Transverse colon (tissue), 4 donors: ENCODE measurements around the gene VCX. TPM values are rescaled to one million over a fixed set of nuclear protein-coding genes. Genes with fewer than 3 reads are reported as not detected.

Experiments
- DNase-seq: peaks from one replicate; pipeline ENCODE4 v3.0.0-alpha.2; 2019
- H3K27ac ChIP-seq, 4 donors: fragments of 200-600 bp; sonication (generic); 2 replicates each; pipeline ENCODE4 v1.5.1; 2016 to 2018; ENCODE audit warnings: inconsistent platforms in 4 of 4
- H3K27me3 ChIP-seq: fragments of 200-600 bp; sonication (generic); 2 replicates; pipeline ENCODE4 v1.5.1; 2017; ENCODE audit warnings: inconsistent platforms
- H3K36me3 ChIP-seq, 4 donors: fragments of 200-600 bp; sonication (generic); 2 replicates each; pipeline ENCODE4 v1.5.1; 2017 to 2019; ENCODE audit warnings: inconsistent platforms in 4 of 4
- H3K4me1 ChIP-seq, 4 donors: fragments of 200-600 bp; sonication (generic); 2 replicates each; pipeline ENCODE4 v1.5.1; 2017 to 2020; ENCODE audit warnings: inconsistent platforms in 4 of 4
- H3K4me3 ChIP-seq, 4 donors: fragments of 200-600 bp; sonication (generic); 1 replicate in 1 of 4; 2 replicates in 3 of 4; pipeline versions ENCODE4 v1.5.1 to v1.6.1; 2017 to 2019; ENCODE audit warnings: inconsistent platforms in 4 of 4
- H3K9me3 ChIP-seq, 2 donors: fragments of 200-600 bp; sonication (generic); 2 replicates each; pipeline ENCODE4 v1.5.1; 2017 to 2019; ENCODE audit warnings: inconsistent platforms in 2 of 2
- CTCF ChIP-seq, 5 experiments: fragments of 200-600 bp in 3 of 5; fragments of 450-650 bp in 2 of 5; sonication (generic) in 3 of 5; IDR thresholded peaks; 1 replicate in 2 of 5; 2 replicates in 3 of 5; pipeline ENCODE4 v1.5.1; 2016 to 2017; ENCODE audit warnings: antibody characterized with exemption in 5 of 5, inconsistent platforms in 3 of 5, mild to moderate bottlenecking in 2 of 5, moderate library complexity in 1 of 5
- EP300 ChIP-seq: sonication (generic); formaldehyde crosslinking; IDR thresholded peaks from one replicate; pipeline ENCODE4 v1.6.1; 2017; ENCODE audit warnings: antibody characterized with exemption, low read depth
- POLR2A ChIP-seq: fragments of 450-650 bp; IDR thresholded peaks from one replicate; pipeline ENCODE4 v1.6.1; 2016; ENCODE audit warnings: antibody characterized with exemption, mild to moderate bottlenecking, moderate library complexity
- POLR2AphosphoS5 ChIP-seq, 3 donors: sonication (generic); formaldehyde crosslinking; IDR thresholded peaks; one replicate each; pipeline ENCODE4 v1.6.1; 2016; ENCODE audit warnings: antibody characterized with exemption in 3 of 3
- WGBS, 2 donors: methylation state at CpG; one replicate each; pipeline ENCODE4 v1.1.5; 2018; ENCODE audit warnings: low coverage in 1 of 2; 5-methylcytosine and 5-hydroxymethylcytosine counted together
- in situ Hi-C, 4 donors: fragments of 200-750 bp; cut with MboI; loops; one replicate each; pipeline versions ENCODE4 v1.15.0 to v1.15.1; 2017; ENCODE audit warnings: low sequenced_read_pairs in 3 of 4, low pct_ligation_motif_present in 1 of 4, low pct_unique_long_range_greater_than_20kb in 1 of 4
- intact Hi-C: fragments of 100-400 bp; cut with DNase I; formaldehyde crosslinking; loops from one replicate; pipeline ENCODE4 v1.15.1; 2023; ENCODE audit warnings: low total_unique reads
- total RNA-seq, 4 donors: library from RNA; depleted of rRNA; stranded (reverse); fragments of >200 nt; gene quantifications; one replicate each; pipeline ENCODE4 v1.1.0, GENCODE V29; 2016

Gene VCX
- total RNA-seq, 4 donors from 2014 or later = not detected

DNA sequence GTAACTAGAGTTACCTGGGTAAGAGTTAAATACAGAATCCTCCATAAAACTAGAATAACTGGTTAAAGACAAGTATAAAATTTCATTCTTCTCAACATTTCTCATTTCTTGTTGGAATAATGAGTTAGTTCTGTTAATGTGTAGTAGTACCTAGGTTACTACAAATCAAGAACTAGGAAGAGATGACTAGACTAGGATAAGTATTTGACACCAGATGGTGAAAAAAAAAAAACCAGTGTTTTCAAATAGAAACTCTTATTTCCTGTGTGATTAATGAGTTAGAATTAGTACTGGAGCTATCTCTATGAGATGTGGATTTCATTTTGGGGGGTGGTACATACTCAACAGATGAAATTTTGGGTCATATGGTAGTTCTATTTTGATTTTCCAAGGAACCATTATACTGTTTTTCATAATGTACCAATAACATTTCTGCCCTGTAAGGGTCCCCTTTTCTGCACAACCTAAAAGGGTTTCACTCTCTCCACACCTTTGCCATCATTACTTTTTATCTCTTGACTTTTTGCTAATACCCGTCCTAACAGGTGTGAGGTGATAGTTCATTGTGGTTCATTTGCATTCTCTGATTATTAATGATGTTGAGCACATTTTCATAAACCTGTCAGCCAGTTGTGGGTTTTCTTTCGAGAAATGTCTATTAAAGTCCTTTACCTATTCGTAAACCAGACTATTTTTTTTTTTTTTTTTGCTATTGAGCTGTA, 1.7 kb upstream of the VCX start:
- 71 to 79% methylated on average over 2 to 3 of the region's 3 CpGs for WGBS, 2 donors

GRCh38 chrX:7852166-7852565, 9.2 kb downstream of the VCX start:
- Histone ChIP-seq H3K9me3 (no peaks in the 10 kb centered on the region), H3K4me3 (no peak overlapping the region), H3K36me3 (no peaks in the 10 kb centered on the region), H3K4me1 (no peaks in the 10 kb centered on the region), H3K27ac (no peak overlapping the region), H3K27me3 (no peaks in the 10 kb centered on the region)
- DNase-seq = no peak
- intact Hi-C loops (no loop called here), in situ Hi-C loops (no loop called here)
- 7% methylated on average over 1 of the region's 1 CpG; no CpG with 5 or more reads in 1 of the 2 donors for WGBS, 2 donors
- TF ChIP-seq CTCF (IDR thresholded peaks at IDR 0.05) (no peak), POLR2A (no peak), EP300 (no peak), POLR2AphosphoS5 (IDR thresholded peaks at IDR 0.05) (no peak)

More for the DNA sequence above, 1.7 kb upstream of the VCX start:
- Histone ChIP-seq H3K9me3 (no peaks in the 10 kb centered on the region), H3K4me3 (no peak overlapping the region), H3K27ac (no peak overlapping the region), H3K4me1 (no peaks in the 10 kb centered on the region), H3K36me3 (no peaks in the 10 kb centered on the region), H3K27me3 (no peaks in the 10 kb centered on the region)
- intact Hi-C loops (no loop called here), in situ Hi-C loops (no loop called here)
- DNase-seq = no peak
- TF ChIP-seq POLR2A (no peak), POLR2AphosphoS5 (IDR thresholded peaks at IDR 0.05) (no peak), EP300 (no peak), CTCF (IDR thresholded peaks at IDR 0.05) (no peak)

DNA sequence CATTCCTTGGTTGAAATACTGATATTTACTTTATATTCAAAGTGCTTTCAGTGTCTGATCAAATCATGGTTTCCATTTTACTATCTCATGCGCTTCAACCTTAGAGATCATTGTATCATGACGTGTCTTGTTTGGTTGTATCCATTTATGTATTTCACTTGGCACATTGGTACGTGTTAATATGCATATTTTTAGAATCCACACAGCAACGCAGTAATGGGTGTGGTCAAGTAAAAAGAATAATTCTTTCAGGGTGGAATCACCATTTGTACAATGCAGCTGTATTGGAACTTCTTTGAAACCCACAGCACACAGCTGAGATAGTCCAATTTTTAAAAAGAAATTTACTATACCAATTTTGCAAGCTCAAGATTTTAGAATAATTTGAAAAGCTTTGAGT, 29.1 kb downstream of the VCX start:
- in situ Hi-C loops (no loop called here), intact Hi-C loops (no loop called here)
- H3K4me3 ChIP-seq = no peak overlapping the region
- no peaks in the 10 kb centered on the region for H3K27me3 ChIP-seq
- DNase-seq = no peak
- TF ChIP-seq EP300 (no peak), POLR2AphosphoS5 (IDR thresholded peaks at IDR 0.05) (no peak)
- H3K27ac ChIP-seq = no peak overlapping the region
- H3K9me3 ChIP-seq = no peaks in the 10 kb centered on the region
- WGBS, 2 donors = 71 to 80% methylated on average over 1 to 4 of the region's 4 CpGs
- no peaks in the 10 kb centered on the region for H3K4me1 ChIP-seq
- H3K36me3 ChIP-seq = no peaks in the 10 kb centered on the region

DNA sequence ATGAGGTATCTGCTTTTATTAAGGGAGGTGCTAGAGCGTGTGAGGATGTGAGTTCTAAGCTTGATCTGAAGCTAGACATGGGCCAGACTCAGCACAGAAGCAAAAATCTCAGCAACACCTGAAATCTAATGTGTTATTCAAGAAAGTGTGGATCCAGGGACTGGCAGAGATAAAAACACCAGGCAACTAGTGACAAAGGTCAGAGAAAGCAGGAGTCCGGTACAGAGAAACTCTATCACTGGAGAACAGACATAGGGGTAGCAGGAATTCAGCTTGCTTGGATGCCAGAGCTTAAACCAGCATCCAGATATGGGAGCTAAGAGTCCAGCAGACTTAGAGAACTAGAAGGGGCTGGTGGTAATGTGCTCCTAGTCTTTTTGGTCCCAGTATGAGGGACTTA, 34.0 kb downstream of the VCX start:
- H3K4me1 ChIP-seq = no peaks in the 10 kb centered on the region
- no peaks in the 10 kb centered on the region for H3K27me3 ChIP-seq
- 82 to 86% methylated on average over 1 to 2 of the region's 2 CpGs for WGBS, 2 donors
- H3K4me3 ChIP-seq = no peak overlapping the region
- no peak overlapping the region for H3K27ac ChIP-seq
- DNase-seq = no peak
- in situ Hi-C loops = no loop called here
- H3K9me3 ChIP-seq = no peaks in the 10 kb centered on the region
- TF ChIP-seq CTCF (IDR thresholded peaks at IDR 0.05) (no peak), EP300 (no peak), POLR2AphosphoS5 (IDR thresholded peaks at IDR 0.05) (no peak), POLR2A (no peak)
- intact Hi-C loops = no loop called here
- H3K36me3 ChIP-seq = no peaks in the 10 kb centered on the region

DNA sequence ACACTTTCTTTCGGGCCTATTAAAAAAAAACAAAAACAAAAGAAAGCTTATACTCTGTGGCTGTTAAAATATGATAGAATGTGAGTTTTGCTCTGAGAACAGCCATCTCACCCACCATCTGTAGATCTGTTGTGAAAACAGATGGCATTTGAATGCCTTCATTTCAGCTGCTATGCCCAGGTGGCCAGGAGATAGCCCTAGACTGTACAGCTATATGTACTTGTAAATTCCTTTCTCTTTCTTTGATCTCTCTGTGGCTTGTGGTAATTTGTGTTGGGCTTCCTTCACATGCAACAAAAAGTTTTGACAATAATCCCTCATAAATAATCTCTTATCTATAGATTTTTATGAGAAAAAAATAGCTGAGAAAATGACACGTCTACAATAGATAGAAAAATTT, 46.2 kb downstream of the VCX start:
- no peak for TF ChIP-seq EP300
- TF ChIP-seq POLR2A = no peak
- no peak for TF ChIP-seq CTCF (IDR thresholded peaks at IDR 0.05)
- TF ChIP-seq POLR2AphosphoS5 (IDR thresholded peaks at IDR 0.05) = no peak
- H3K4me1 ChIP-seq = no peaks in the 10 kb centered on the region

More for the DNA sequence above, 46.2 kb downstream of the VCX start:
- DNase-seq = no peak
- Histone ChIP-seq H3K27ac (no peak overlapping the region), H3K27me3 (no peaks in the 10 kb centered on the region), H3K4me3 (no peak overlapping the region), H3K36me3 (no peaks in the 10 kb centered on the region), H3K9me3 (no peaks in the 10 kb centered on the region)
- 39 to 45% methylated on average over 2 of the region's 2 CpGs for WGBS, 2 donors
- intact Hi-C loops = no loop called here
- in situ Hi-C loops = no loop called here
